Bronchial epithelial cell (primary cell): ENCODE data around the gene STUB1. TPM values are rescaled to one million over a fixed set of nuclear protein-coding genes. Genes with fewer than 3 reads are reported as not detected.
A peak's percentile ranks its signal among the peaks of the same experiment; 100 is the strongest.
"Not testable (repeated sequence)": the region's sequence is repeated elsewhere in the genome, so short reads cannot be mapped to it uniquely, and the experiment has no call there.

ENCODE experiments used
- DNase-seq: peaks from one replicate; pipeline ENCODE4 v3.0.0-alpha.2; 2010; ENCODE audit warnings: low read depth
- FAIRE-seq: peaks from 2 replicates; lab custom pipeline; 2011; peaks lifted over from hg19 to GRCh38; lab: Jason Lieb, UNC
- H3K27me3 ChIP-seq: 2 replicates; pipeline ENCODE4 v1.5.1; 2011; ENCODE audit warnings: low read length; ENCODE audit not compliant: control insufficient read depth, insufficient read depth
- H3K36me3 ChIP-seq: 2 replicates; pipeline ENCODE4 v1.5.1; 2011; ENCODE audit warnings: low read length; ENCODE audit not compliant: control insufficient read depth, insufficient read depth
- H3K4me3 ChIP-seq: 2 replicates; pipeline ENCODE4 v1.5.1; 2011; ENCODE audit warnings: mild to moderate bottlenecking, low read depth, low read length, control low read depth
- CTCF ChIP-seq: IDR thresholded peaks from 2 replicates; pipeline ENCODE4 v1.5.1; 2011; ENCODE audit warnings: mild to moderate bottlenecking, moderate library complexity, low read length, control low read depth, inconsistent platforms; ENCODE audit not compliant: insufficient read depth, severe bottlenecking
- total RNA-seq: library from RNA; depleted of rRNA; stranded (reverse); fragments of >200 nt; gene quantifications from 2 replicates; pipeline ENCODE4 v1.2.1, GENCODE V29; 2014

The STUB1 gene
- total RNA-seq, 1 donor from 2014 or later: 204 TPM

- no peak for TF ChIP-seq CTCF
- peaks cover 20% of the 10 kb centered on the region for H3K27me3 ChIP-seq
These were observed 29.6 kb downstream of the STUB1 start for GRCh38 chr16:709566-710499.

GRCh38 chr16:710500-711075 is 30.4 kb downstream of the STUB1 start:
- no peak for TF ChIP-seq CTCF
- no peaks in the 10 kb centered on the region for H3K36me3 ChIP-seq
- no peak for DNase-seq
- no peak for FAIRE-seq
- no peak overlapping the region for H3K4me3 ChIP-seq
- H3K27me3 ChIP-seq: peaks cover 20% of the 10 kb centered on the region

More at GRCh38 chr16:709566-710499, 29.6 kb downstream of the STUB1 start:
- DNase-seq (peak; percentile 49), FAIRE-seq (no peak)
- no peak overlapping the region for H3K4me3 ChIP-seq
- no peaks in the 10 kb centered on the region for H3K36me3 ChIP-seq

- no peak overlapping the region for H3K4me3 ChIP-seq
- H3K27me3 ChIP-seq: peaks cover 20% of the 10 kb centered on the region
- no peak for FAIRE-seq
- no peaks in the 10 kb centered on the region for H3K36me3 ChIP-seq
- DNase-seq: no peak
- TF ChIP-seq CTCF: no peak
These were observed 30.9 kb downstream of the STUB1 start for GRCh38 chr16:711084-711483.

GRCh38 chr16:711548-712320 is 31.5 kb downstream of the STUB1 start:
- Histone ChIP-seq H3K4me3 (no peak overlapping the region), H3K27me3 (peaks cover 17% of the 10 kb centered on the region), H3K36me3 (no peaks in the 10 kb centered on the region)
- peak; percentile 95 for TF ChIP-seq CTCF
- peak; percentile 28 for DNase-seq
- FAIRE-seq: no peak

- FAIRE-seq: peak; percentile 52
- peak; percentile 94 for DNase-seq
These were observed 32.6 kb downstream of the STUB1 start for GRCh38 chr16:712740-713250.

More at GRCh38 chr16:712740-713250, 32.6 kb downstream of the STUB1 start:
- TF ChIP-seq CTCF: peak; percentile 56
- H3K4me3 ChIP-seq, H3K36me3 ChIP-seq: not testable (repeated sequence)
- peaks cover 13% of the 10 kb centered on the region for H3K27me3 ChIP-seq
